CD8-positive, alpha-beta memory T cell (primary cell): ENCODE results near the gene ALG14. TPM values are rescaled to one million over a fixed set of nuclear protein-coding genes. Genes with fewer than 3 reads are reported as not detected.

Experiments used
- CTCF ChIA-PET: fragments of 350-600 bp; sonication (Branson Sonifier 250); formaldehyde crosslinking; loops from one replicate; lab custom pipeline; 2021; ENCODE audit warnings: antibody characterized with exemption; lab: Charles Lee
- POLR2A ChIA-PET: fragments of 350-600 bp; sonication (Branson Sonifier 250); formaldehyde crosslinking; loops from one replicate; lab custom pipeline; 2021; ENCODE audit warnings: antibody characterized with exemption; lab: Charles Lee
- DNase-seq, 5 donors: peaks; one replicate each; pipeline versions ENCODE4 v3.0.0 to v3.0.0-alpha.2; 2020 to 2022; ENCODE audit warnings: mixed read lengths in 1 of 5
- H3K27ac ChIP-seq: one replicate; pipeline ENCODE4 v1.7.0; 2013; ENCODE audit warnings: low read depth, mild to moderate bottlenecking, low read length, moderate library complexity
- H3K27me3 ChIP-seq: 2 replicates; pipeline ENCODE4 v1.7.0; 2013; ENCODE audit warnings: low read length, mild to moderate bottlenecking; ENCODE audit not compliant: insufficient read depth, poor library complexity, severe bottlenecking
- H3K36me3 ChIP-seq: 2 replicates; pipeline ENCODE4 v1.7.0; 2013; ENCODE audit warnings: mild to moderate bottlenecking, low read length, moderate library complexity; ENCODE audit not compliant: insufficient read depth
- H3K4me1 ChIP-seq: 2 replicates; pipeline ENCODE4 v1.7.0; 2013; ENCODE audit warnings: mild to moderate bottlenecking, low read length, moderate library complexity; ENCODE audit not compliant: insufficient read depth
- H3K4me3 ChIP-seq: 2 replicates; pipeline ENCODE4 v1.7.0; 2013; ENCODE audit warnings: mild to moderate bottlenecking, low read length
- H3K9me3 ChIP-seq: 2 replicates; pipeline ENCODE4 v1.7.0; 2013; ENCODE audit warnings: mild to moderate bottlenecking, low read length
- H3K27ac Mint-ChIP-seq, 8 donors: one replicate each; pipeline ENCODE4 v1.8.0; 2020 to 2021; ENCODE audit warnings: mixed read lengths in 8 of 8, mild to moderate bottlenecking in 6 of 8, inconsistent platforms in 3 of 8, moderate library complexity in 3 of 8
- H3K27me3 Mint-ChIP-seq, 2 donors: one replicate each; pipeline ENCODE4 v1.8.0; 2020 to 2021; ENCODE audit warnings: mixed read lengths in 2 of 2, mild to moderate bottlenecking in 1 of 2, moderate library complexity in 1 of 2
- H3K36me3 Mint-ChIP-seq, 3 donors: one replicate each; pipeline ENCODE4 v1.8.0; 2020 to 2021; ENCODE audit warnings: mixed read lengths in 3 of 3, inconsistent platforms in 1 of 3, mild to moderate bottlenecking in 1 of 3
- H3K4me1 Mint-ChIP-seq, 3 donors: one replicate each; pipeline ENCODE4 v1.8.0; 2020 to 2021; ENCODE audit warnings: mixed read lengths in 3 of 3, inconsistent platforms in 1 of 3, mild to moderate bottlenecking in 1 of 3
- H3K4me3 Mint-ChIP-seq, 7 donors: one replicate each; pipeline ENCODE4 v1.8.0; 2020 to 2021; ENCODE audit warnings: mixed read lengths in 7 of 7, mild to moderate bottlenecking in 6 of 7, moderate library complexity in 4 of 7, inconsistent platforms in 2 of 7
- H3K9me3 Mint-ChIP-seq, 5 donors: one replicate each; pipeline ENCODE4 v1.8.0; 2020 to 2022; ENCODE audit warnings: mixed read lengths in 5 of 5, mild to moderate bottlenecking in 3 of 5, moderate library complexity in 2 of 5, inconsistent platforms in 1 of 5
- polyA plus RNA-seq: library from polyadenylated mRNA; unstranded; fragments of 300-500 nt; fragmentation: Illumina TruSeq; gene quantifications from one replicate; pipeline ENCODE4 v1.2.3, GENCODE V29; 2021
- total RNA-seq, 2 experiments: library from RNA; stranded (reverse); gene quantifications; one replicate each; pipeline ENCODE4 v1.2.3, GENCODE V29; 2021

Gene ALG14
- total and polyA plus RNA-seq, 3 experiments from 2014 or later: 4.4 to 6.8 (median 4.6) TPM

DNA sequence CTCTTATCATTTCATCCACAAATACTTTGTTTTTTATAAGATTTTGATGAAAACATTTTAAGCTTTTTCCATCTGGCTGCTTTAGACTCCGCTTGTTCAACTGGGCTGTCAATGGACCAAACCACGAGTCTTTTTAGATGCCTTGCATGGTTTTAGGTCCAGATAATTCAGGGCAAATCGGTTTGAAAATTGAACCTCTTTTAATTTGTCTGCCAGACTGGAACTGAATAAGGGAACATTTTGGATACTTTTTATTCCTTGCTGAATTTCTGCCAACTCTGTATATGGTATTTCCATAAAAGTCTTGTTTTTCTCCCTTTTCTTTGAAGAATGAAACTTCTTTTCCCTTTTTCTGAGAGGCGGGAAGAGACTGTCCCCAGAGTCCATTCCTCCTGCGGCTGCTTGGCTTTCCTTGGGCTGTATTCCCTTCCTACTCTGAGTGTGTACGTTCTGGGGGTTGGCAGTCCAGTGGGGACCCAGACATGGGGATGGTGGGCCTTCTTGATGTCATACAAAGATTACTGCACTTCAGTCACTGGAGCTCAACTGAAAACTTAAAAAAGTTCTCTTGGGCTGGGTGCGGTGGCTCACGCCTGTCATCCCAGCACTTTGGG, 99.3 kb downstream of the ALG14 start:
- no peaks in the 10 kb centered on the region for H3K9me3 ChIP-seq
- peaks cover 0 to 2% (median 0%) of the 10 kb centered on the region in 3 donors for H3K36me3 Mint-ChIP-seq
- CTCF ChIA-PET: no interaction called here
- H3K27ac Mint-ChIP-seq: no peak overlapping the region
- no peak overlapping the region for H3K4me3 ChIP-seq
- no peak overlapping the region for H3K4me3 Mint-ChIP-seq
- no peaks in the 10 kb centered on the region for H3K9me3 Mint-ChIP-seq
- DNase-seq: no peak
- POLR2A ChIA-PET: no interaction called here
- H3K27me3 Mint-ChIP-seq: no peaks in the 10 kb centered on the region
- H3K27ac ChIP-seq: no peak overlapping the region
- H3K27me3 ChIP-seq: no peaks in the 10 kb centered on the region
- no peaks in the 10 kb centered on the region for H3K4me1 Mint-ChIP-seq
- H3K4me1 ChIP-seq: no peaks in the 10 kb centered on the region
- no peaks in the 10 kb centered on the region for H3K36me3 ChIP-seq

GRCh38 chr1:94971491-94971924, 101.2 kb downstream of the ALG14 start:
- Histone ChIP-seq H3K27ac (no peak overlapping the region), H3K36me3 (no peaks in the 10 kb centered on the region), H3K4me1 (no peaks in the 10 kb centered on the region), H3K4me3 (no peak overlapping the region), H3K27me3 (no peaks in the 10 kb centered on the region), H3K9me3 (no peaks in the 10 kb centered on the region)
- Mint-ChIP-seq H3K4me1 (no peaks in the 10 kb centered on the region), H3K27ac (no peak overlapping the region), H3K9me3 (no peaks in the 10 kb centered on the region), H3K27me3 (no peaks in the 10 kb centered on the region), H3K36me3 (peaks cover 0 to 2% (median 0%) of the 10 kb centered on the region in 3 donors), H3K4me3 (no peak overlapping the region)
- ChIA-PET POLR2A (no interaction called here), CTCF (no interaction called here)
- DNase-seq: no peak

GRCh38 chr1:94970783-94971182, 102.0 kb downstream of the ALG14 start:
- Histone ChIP-seq H3K4me1 (no peaks in the 10 kb centered on the region), H3K36me3 (no peaks in the 10 kb centered on the region), H3K9me3 (no peaks in the 10 kb centered on the region), H3K27ac (no peak overlapping the region), H3K27me3 (no peaks in the 10 kb centered on the region), H3K4me3 (no peak overlapping the region)
- Mint-ChIP-seq H3K9me3 (no peaks in the 10 kb centered on the region), H3K36me3 (peaks cover 0 to 2% (median 0%) of the 10 kb centered on the region in 3 donors), H3K27me3 (no peaks in the 10 kb centered on the region), H3K4me3 (no peak overlapping the region), H3K4me1 (no peaks in the 10 kb centered on the region), H3K27ac (no peak overlapping the region)
- POLR2A ChIA-PET: no interaction called here
- DNase-seq: no peak
- CTCF ChIA-PET: no interaction called here

DNA sequence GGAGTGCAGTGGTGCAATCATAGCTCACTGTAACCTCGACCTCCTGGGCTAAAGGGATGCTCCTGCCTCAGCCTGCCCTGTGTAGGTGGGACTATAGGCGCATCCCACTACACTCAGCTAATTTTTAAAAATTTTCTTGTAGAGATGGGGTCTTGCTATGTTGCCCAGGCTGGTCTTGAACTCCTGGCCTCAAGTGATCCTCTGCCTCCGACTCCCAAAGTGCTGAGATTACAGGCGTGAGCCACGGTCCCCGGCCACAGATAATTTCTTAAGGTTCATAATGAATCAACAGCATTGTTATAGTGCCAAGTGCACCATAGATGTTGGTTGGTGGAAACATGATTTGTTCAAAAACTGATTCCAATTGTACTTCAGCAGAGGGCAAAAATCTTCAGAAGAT, 103.6 kb downstream of the ALG14 start:
- Mint-ChIP-seq H3K27me3 (no peaks in the 10 kb centered on the region), H3K27ac (no peak overlapping the region), H3K4me3 (no peak overlapping the region), H3K4me1 (peaks cover 0 to 1% (median 0%) of the 10 kb centered on the region in 3 donors), H3K9me3 (no peaks in the 10 kb centered on the region), H3K36me3 (no peaks in the 10 kb centered on the region)
- Histone ChIP-seq H3K4me3 (no peak overlapping the region), H3K27me3 (no peaks in the 10 kb centered on the region), H3K36me3 (no peaks in the 10 kb centered on the region), H3K27ac (no peak overlapping the region), H3K4me1 (no peaks in the 10 kb centered on the region), H3K9me3 (no peaks in the 10 kb centered on the region)
- ChIA-PET POLR2A (no interaction called here), CTCF (no interaction called here)
- no peak for DNase-seq

DNA sequence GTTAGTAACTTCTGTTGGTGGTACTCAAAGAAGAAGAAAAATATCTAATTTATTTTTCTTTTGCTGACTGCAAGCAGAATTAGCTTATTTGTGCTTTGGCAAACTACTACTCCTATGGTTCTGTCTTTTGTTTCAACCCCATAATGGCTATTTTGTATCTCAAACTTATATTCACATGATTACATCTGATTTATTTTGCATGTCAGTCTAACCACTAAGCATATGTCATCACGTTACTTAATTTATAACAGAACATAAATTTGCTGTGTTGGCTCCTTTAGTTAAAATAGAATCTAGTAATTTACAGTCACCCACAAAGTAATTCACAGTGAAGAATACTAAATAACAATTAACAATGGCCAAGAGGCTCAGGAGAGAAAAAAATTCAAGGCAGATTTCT, 106.7 kb downstream of the ALG14 start:
- DNase-seq: no peak
- Mint-ChIP-seq H3K27ac (no peak overlapping the region), H3K4me1 (peaks cover 10 to 16% (median 11%) of the 10 kb centered on the region in 3 donors), H3K9me3 (no peaks in the 10 kb centered on the region), H3K27me3 (no peaks in the 10 kb centered on the region), H3K36me3 (peaks cover 0 to 2% (median 0%) of the 10 kb centered on the region in 3 donors), H3K4me3 (no peak overlapping the region)
- Histone ChIP-seq H3K4me3 (no peak overlapping the region), H3K4me1 (peaks cover 12% of the 10 kb centered on the region), H3K27ac (no peak overlapping the region), H3K27me3 (no peaks in the 10 kb centered on the region), H3K9me3 (no peaks in the 10 kb centered on the region), H3K36me3 (no peaks in the 10 kb centered on the region)
- ChIA-PET CTCF (no interaction called here), POLR2A (no interaction called here)

GRCh38 chr1:94963864-94964263, 108.9 kb downstream of the ALG14 start:
- H3K36me3 Mint-ChIP-seq: peaks cover 0 to 2% (median 0%) of the 10 kb centered on the region in 3 donors
- Histone ChIP-seq H3K4me3 (no peak overlapping the region), H3K9me3 (no peaks in the 10 kb centered on the region), H3K36me3 (no peaks in the 10 kb centered on the region), H3K27me3 (no peaks in the 10 kb centered on the region), H3K4me1 (peaks cover 12% of the 10 kb centered on the region), H3K27ac (no peak overlapping the region)
- no peaks in the 10 kb centered on the region for H3K9me3 Mint-ChIP-seq
- POLR2A ChIA-PET: no interaction called here
- H3K4me3 Mint-ChIP-seq: peak overlapping the region in 2 of 7 donors; percentile 24 to 34
- H3K27me3 Mint-ChIP-seq: no peaks in the 10 kb centered on the region
- H3K27ac Mint-ChIP-seq: peak overlapping the region in 1 of 8 donors; percentile 95
- H3K4me1 Mint-ChIP-seq: peaks cover 10 to 16% (median 11%) of the 10 kb centered on the region in 3 donors
- DNase-seq: no peak
- CTCF ChIA-PET: no interaction called here

DNA sequence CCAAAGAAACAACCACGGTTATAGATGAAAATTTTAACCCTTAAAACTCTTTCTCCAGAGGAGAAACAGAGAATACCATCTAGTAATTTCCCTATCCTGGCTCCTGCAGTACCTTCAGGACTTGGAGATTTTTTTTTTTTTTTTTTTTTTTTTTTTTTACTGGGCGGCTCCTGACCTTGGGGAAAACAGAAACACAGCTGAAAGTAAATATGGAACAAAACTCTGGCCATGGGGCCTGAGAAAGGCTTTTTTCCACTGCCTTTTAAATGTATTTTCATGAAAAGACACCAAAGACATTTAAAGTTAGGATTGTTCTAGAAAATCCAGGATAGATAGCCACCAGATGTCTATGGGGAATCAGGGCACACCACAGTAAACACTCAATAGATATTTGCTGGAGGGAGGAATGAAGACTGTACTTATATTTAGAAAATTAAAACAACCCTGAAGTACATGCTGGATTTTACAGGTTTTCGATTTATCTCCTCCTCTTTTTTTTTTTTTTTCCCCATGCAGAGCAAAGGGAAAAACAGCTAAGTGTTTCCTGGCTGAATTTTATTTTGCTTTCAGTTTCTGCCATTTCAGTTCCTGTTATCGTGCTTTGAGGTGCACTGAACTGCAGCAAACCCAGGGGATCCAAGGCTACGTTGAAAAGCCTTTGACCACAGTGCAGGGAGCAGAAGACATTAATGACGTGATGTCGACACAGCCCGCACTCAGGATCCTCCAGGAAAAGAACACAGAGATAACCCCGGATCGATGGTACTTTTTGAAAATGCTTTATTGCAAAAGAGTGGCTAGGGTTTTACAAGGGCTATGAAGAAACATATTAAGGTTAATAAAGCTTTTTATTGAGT, 110.1 kb downstream of the ALG14 start:
- POLR2A ChIA-PET: no interaction called here
- CTCF ChIA-PET: no interaction called here
- peak overlapping the region; percentile 78 for H3K4me3 ChIP-seq

DNA sequence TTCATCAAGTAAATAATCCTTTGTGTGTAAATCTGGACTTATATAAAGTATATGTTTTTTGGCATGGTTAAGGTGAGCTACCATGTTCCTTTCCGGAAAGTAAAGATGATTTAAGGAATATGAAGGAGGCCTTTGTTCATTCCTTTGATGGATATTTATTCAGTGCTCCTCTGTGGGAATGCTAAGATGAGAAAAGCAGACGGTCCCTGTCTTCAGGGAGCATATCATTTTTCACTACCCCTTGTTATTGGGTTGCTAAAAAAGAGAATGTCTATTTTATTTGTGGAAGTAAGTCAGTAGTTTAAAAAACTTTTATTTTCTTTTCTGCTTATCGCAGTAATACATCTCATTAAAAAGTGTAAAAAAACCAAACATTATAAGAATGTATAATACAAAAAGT, 110.8 kb downstream of the ALG14 start:
- Mint-ChIP-seq H3K4me1 (peaks cover 10 to 16% (median 11%) of the 10 kb centered on the region in 3 donors), H3K27ac (peak overlapping the region in 4 of 8 donors; percentile 3 to 97 (median 30)), H3K4me3 (peak overlapping the region; percentile 44 to 92 (median 71)), H3K36me3 (peaks cover 0 to 2% (median 0%) of the 10 kb centered on the region in 3 donors), H3K27me3 (no peaks in the 10 kb centered on the region), H3K9me3 (no peaks in the 10 kb centered on the region)
- H3K9me3 ChIP-seq: no peaks in the 10 kb centered on the region
- H3K4me1 ChIP-seq: peaks cover 12% of the 10 kb centered on the region
- DNase-seq: no peak
- CTCF ChIA-PET: interaction anchor here (1.6 kb wide), 1 partner anchor 108 kb away, joined by 6 read pairs; no protein-coding TSS in a partner anchor
- H3K27me3 ChIP-seq: no peaks in the 10 kb centered on the region
- H3K4me3 ChIP-seq: no peak overlapping the region
- no peak overlapping the region for H3K27ac ChIP-seq
- POLR2A ChIA-PET: no interaction called here
- no peaks in the 10 kb centered on the region for H3K36me3 ChIP-seq

More for the DNA sequence above, 110.1 kb downstream of the ALG14 start:
- Mint-ChIP-seq H3K9me3 (no peaks in the 10 kb centered on the region), H3K27me3 (no peaks in the 10 kb centered on the region), H3K36me3 (peaks cover 0 to 2% (median 0%) of the 10 kb centered on the region in 3 donors), H3K4me3 (peak overlapping the region; percentile 87 to 96 (median 91)), H3K4me1 (peaks cover 10 to 16% (median 11%) of the 10 kb centered on the region in 3 donors), H3K27ac (peak overlapping the region; percentile 32 to 98 (median 96))
- peak in 3 of 5 donors; percentile 25 to 45 (median 34) for DNase-seq
- H3K27me3 ChIP-seq: no peaks in the 10 kb centered on the region
- H3K27ac ChIP-seq: no peak overlapping the region
- H3K36me3 ChIP-seq: no peaks in the 10 kb centered on the region
- peaks cover 12% of the 10 kb centered on the region for H3K4me1 ChIP-seq
- H3K9me3 ChIP-seq: no peaks in the 10 kb centered on the region
